Gastrocnemius medialis (tissue), 4 donors: ENCODE measurements around the gene ADTRP. TPM values are rescaled to one million over a fixed set of nuclear protein-coding genes. Genes with fewer than 3 reads are reported as not detected.

Experiments
- ATAC-seq, 2 donors: fragments of 150-250 bp; one replicate each; pipeline ENCODE4 v1.9.1; 2016
- DNase-seq, 2 donors: peaks; one replicate each; pipeline ENCODE4 v3.0.0-alpha.2; 2019
- H3K27ac ChIP-seq, 4 donors: fragments of 200-600 bp; sonication (generic); 1 replicate in 1 of 4; 2 replicates in 3 of 4; pipeline ENCODE4 v1.5.1; 2016 to 2018; ENCODE audit warnings: mild to moderate bottlenecking in 2 of 4, moderate library complexity in 1 of 4
- H3K27me3 ChIP-seq, 3 donors: fragments of 200-600 bp; sonication (generic) in 2 of 3; 1 replicate in 1 of 3; 2 replicates in 2 of 3; pipeline versions ENCODE4 v1.5.1 to v1.6.0; 2016 to 2019; ENCODE audit warnings: mild to moderate bottlenecking in 1 of 3, moderate library complexity in 1 of 3
- H3K36me3 ChIP-seq, 2 donors: fragments of 200-600 bp; sonication (generic) in 1 of 2; one replicate each; pipeline ENCODE4 v1.5.1; 2017 to 2018
- H3K4me1 ChIP-seq, 2 donors: fragments of 200-600 bp; sonication (generic) in 1 of 2; one replicate each; pipeline ENCODE4 v1.5.1; 2016 to 2017; ENCODE audit warnings: mild to moderate bottlenecking in 2 of 2
- H3K4me3 ChIP-seq, 4 donors: fragments of 200-600 bp; sonication (generic) in 3 of 4; 1 replicate in 1 of 4; 2 replicates in 3 of 4; pipeline ENCODE4 v1.5.1; 2016 to 2019; ENCODE audit warnings: mild to moderate bottlenecking in 2 of 4
- H3K9me3 ChIP-seq, 3 donors: fragments of 200-600 bp; sonication (generic) in 2 of 3; 1 replicate in 1 of 3; 2 replicates in 2 of 3; pipeline ENCODE4 v1.5.1; 2016 to 2019
- POLR2A ChIP-seq, 2 donors: fragments of 450-650 bp; IDR thresholded peaks; one replicate each; pipeline ENCODE4 v1.6.1; 2017; ENCODE audit warnings: antibody characterized with exemption in 2 of 2, mild to moderate bottlenecking in 2 of 2, moderate library complexity in 2 of 2
- in situ Hi-C, 4 donors: fragments of 200-750 bp; cut with MboI; loops; one replicate each; pipeline versions ENCODE4 v1.15.0 to v1.8.0; 2017; ENCODE audit warnings: low sequenced_read_pairs in 4 of 4
- intact Hi-C: fragments of 100-400 bp; cut with DNase I; formaldehyde crosslinking; loops from one replicate; pipeline ENCODE4 v1.15.1; 2023; ENCODE audit warnings: low total_unique reads
- total RNA-seq, 4 donors: library from RNA; depleted of rRNA; stranded (reverse); fragments of >200 nt; gene quantifications; one replicate each; pipeline versions ENCODE4 v1.1.0 to v1.2.3, GENCODE V29; 2016
- TF ChIP-seq, protein P1 (sequence below), 5 experiments: fragments of 450-650 bp in 3 of 5; fragments of 200-600 bp in 2 of 5; sonication (generic) in 2 of 5; IDR thresholded peaks in 4 of 5; conservative IDR thresholded peaks in 1 of 5; 1 replicate in 4 of 5; 2 replicates in 1 of 5; pipeline ENCODE4 v1.5.1; 2016 to 2019; ENCODE audit warnings: antibody characterized with exemption in 5 of 5, mild to moderate bottlenecking in 3 of 5, moderate library complexity in 3 of 5

The ADTRP gene
- total RNA-seq, 4 donors from 2014 or later: 0.31 to 0.73 TPM; not detected in 2

DNA sequence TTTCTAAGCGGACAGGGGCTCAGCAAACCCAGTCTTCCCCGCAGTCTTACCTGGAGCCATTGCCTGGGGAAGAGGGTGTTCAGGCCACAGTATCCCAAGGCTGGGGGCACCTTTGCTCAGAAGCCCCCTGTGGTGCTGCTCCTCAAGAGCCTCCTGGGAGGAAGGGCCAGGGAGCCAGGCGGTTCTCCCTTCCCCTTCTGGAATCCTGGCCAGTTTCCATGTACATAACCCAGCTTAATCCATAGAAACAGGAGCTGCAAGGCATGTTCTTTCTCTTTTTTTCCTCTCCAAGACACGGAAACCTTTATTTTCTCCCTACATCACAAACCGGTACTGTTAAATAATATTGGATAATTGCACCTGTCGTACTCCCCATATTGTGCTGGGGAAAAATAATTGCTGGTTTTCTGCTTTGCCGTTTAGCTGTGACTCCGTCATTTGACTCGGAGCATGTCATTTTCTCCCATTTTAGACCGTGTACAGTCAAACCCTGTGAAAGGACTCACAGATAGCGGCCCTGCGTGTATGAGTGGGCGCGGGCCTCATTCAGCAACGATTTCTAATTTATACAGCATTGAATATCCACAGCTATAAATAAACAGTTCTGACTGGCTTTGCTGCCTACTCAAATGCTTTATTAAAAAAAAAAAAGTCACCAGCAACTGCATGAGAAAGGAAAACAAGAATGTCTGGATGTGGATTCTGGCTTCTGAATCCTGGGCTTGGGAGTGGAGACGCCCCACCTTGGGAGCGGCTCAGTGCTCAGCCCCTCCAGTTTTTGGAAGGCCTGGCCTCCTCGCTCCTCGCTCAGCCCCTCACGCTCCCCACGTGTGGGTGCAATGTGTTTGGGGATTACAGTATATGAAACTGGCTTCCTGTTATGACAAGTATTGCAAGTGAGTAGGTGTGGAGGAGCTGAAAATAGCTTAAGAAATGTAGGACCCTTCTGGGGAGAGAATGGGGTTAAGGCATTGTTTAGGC is 67.3 kb downstream of the ADTRP start:
- Histone ChIP-seq H3K4me3 (no peak overlapping the region), H3K4me1 (peaks cover 22 to 23% of the 10 kb centered on the region in 2 donors), H3K27me3 (no peaks in the 10 kb centered on the region), H3K36me3 (no peaks in the 10 kb centered on the region), H3K27ac (peak overlapping the region in 1 of 4 donors; percentile 76), H3K9me3 (no peaks in the 10 kb centered on the region)
- DNase-seq: no peak
- no peak for TF ChIP-seq POLR2A (IDR thresholded peaks at IDR 0.05)
- TF ChIP-seq, protein P1, sequence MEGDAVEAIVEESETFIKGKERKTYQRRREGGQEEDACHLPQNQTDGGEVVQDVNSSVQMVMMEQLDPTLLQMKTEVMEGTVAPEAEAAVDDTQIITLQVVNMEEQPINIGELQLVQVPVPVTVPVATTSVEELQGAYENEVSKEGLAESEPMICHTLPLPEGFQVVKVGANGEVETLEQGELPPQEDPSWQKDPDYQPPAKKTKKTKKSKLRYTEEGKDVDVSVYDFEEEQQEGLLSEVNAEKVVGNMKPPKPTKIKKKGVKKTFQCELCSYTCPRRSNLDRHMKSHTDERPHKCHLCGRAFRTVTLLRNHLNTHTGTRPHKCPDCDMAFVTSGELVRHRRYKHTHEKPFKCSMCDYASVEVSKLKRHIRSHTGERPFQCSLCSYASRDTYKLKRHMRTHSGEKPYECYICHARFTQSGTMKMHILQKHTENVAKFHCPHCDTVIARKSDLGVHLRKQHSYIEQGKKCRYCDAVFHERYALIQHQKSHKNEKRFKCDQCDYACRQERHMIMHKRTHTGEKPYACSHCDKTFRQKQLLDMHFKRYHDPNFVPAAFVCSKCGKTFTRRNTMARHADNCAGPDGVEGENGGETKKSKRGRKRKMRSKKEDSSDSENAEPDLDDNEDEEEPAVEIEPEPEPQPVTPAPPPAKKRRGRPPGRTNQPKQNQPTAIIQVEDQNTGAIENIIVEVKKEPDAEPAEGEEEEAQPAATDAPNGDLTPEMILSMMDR (IDR thresholded peaks at IDR 0.05 in 4 of 5, conservative IDR thresholded peaks at IDR 0.05 in 1 of 5): no peak
- ATAC-seq: no peak
- in situ Hi-C loops (no loop called here), intact Hi-C loops (no loop called here)

DNA sequence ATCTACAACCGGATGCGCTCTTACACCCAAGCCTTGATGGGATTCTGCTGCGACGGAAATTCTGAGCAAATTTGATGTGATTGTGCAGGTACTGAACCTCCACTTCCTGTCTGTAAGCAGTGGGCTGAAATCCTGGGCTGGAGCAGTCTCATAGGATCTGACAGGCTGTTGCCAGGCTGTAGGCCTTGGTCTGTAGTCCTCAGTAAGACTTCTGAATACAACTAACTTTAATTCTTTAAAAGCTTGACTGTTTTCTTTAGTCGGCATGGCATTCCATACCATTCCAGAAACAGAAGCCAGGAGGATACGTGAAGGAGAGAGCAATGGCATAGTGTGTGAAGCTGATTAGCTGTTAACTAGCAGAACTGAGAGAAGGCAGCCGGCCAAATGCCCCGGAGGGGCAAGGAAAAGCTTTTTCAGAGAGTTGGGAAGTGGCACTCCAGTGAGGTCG is 68.3 kb downstream of the ADTRP start:
- Histone ChIP-seq H3K4me1 (peaks cover 22 to 23% of the 10 kb centered on the region in 2 donors), H3K9me3 (no peaks in the 10 kb centered on the region), H3K27ac (no peak overlapping the region), H3K27me3 (no peaks in the 10 kb centered on the region), H3K4me3 (no peak overlapping the region), H3K36me3 (no peaks in the 10 kb centered on the region)
- no peak for TF ChIP-seq POLR2A (IDR thresholded peaks at IDR 0.05)
- TF ChIP-seq, protein P1 (IDR thresholded peaks at IDR 0.05 in 4 of 5, conservative IDR thresholded peaks at IDR 0.05 in 1 of 5): no peak
- ATAC-seq: no peak
- in situ Hi-C loops: no loop called here
- no peak for DNase-seq
- intact Hi-C loops: no loop called here

DNA sequence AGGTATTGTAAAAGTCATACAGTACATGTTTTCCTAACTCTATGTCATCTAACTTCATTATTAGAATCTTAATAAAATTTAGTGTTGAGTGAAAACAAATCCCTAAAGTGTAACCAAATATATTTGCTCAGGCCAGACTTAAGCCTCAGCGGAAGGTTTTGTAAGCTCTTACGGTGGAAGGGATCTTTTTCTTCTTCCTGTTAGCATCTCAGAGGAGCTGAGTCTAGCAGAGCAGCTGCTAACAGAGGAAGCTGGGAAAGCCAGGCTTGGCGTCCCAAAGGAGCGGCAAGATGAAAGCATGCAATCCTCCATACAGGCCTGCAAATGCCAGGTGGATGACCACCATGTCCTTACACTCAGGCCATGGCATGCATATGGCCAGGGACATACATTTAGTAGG is 72.4 kb downstream of the ADTRP start:
- no peaks in the 10 kb centered on the region for H3K9me3 ChIP-seq
- peaks cover 3% of the 10 kb centered on the region in 2 donors for H3K4me1 ChIP-seq
- H3K4me3 ChIP-seq: no peak overlapping the region
- intact Hi-C loops (no loop called here), in situ Hi-C loops (no loop called here)
- H3K27ac ChIP-seq: no peak overlapping the region
- H3K27me3 ChIP-seq: no peaks in the 10 kb centered on the region
- DNase-seq (no peak), ATAC-seq (no peak)
- TF ChIP-seq, protein P1 (IDR thresholded peaks at IDR 0.05 in 4 of 5, conservative IDR thresholded peaks at IDR 0.05 in 1 of 5): no peak
- TF ChIP-seq POLR2A (IDR thresholded peaks at IDR 0.05): no peak
- no peaks in the 10 kb centered on the region for H3K36me3 ChIP-seq

DNA sequence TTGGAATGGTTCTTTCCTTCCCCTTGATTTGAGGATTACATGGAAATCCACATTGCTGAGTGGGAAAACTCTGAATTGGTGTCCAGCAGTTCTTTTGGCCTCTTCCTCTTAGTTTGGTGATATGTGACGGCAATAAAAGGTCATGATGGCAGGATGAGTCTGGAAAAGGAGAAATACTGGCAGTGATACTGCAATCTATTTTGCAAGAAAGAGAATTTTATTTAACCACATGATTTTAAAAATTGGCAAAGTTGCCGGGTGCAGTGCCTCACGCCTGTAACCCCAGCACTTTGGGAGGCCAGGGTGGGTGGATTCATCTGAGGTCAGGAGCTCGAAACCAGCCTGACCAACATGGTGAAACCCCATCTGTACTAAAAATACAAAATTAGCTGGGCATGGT is 73.1 kb downstream of the ADTRP start:
- Histone ChIP-seq H3K9me3 (no peaks in the 10 kb centered on the region), H3K27me3 (no peaks in the 10 kb centered on the region), H3K4me1 (no peaks in the 10 kb centered on the region), H3K27ac (no peak overlapping the region), H3K36me3 (no peaks in the 10 kb centered on the region), H3K4me3 (no peak overlapping the region)
- in situ Hi-C loops: no loop called here
- DNase-seq: no peak
- TF ChIP-seq POLR2A (IDR thresholded peaks at IDR 0.05): no peak
- TF ChIP-seq, protein P1 (IDR thresholded peaks at IDR 0.05 in 4 of 5, conservative IDR thresholded peaks at IDR 0.05 in 1 of 5): no peak
- ATAC-seq: no peak
- intact Hi-C loops: no loop called here
